Upper lobe of right lung (tissue), 1 donor: ENCODE measurements around the gene SHROOM3. TPM values are rescaled to one million over a fixed set of nuclear protein-coding genes. Genes with fewer than 3 reads are reported as not detected.

Experiments used
- ATAC-seq: fragments of 200-7000 bp; cut with Tn5 transposase; one replicate; pipeline ENCODE4 v1.9.1; 2020; ENCODE audit warnings: mild to moderate bottlenecking, moderate library complexity
- DNase-seq: peaks from one replicate; pipeline ENCODE4 v3.0.0-alpha.2; 2020
- H3K27ac ChIP-seq: fragments of 200-600 bp; one replicate; pipeline ENCODE4 v1.8.0; 2022
- H3K27me3 ChIP-seq: fragments of 200-600 bp; one replicate; pipeline ENCODE4 v1.8.0; 2022; ENCODE audit warnings: mild to moderate bottlenecking
- H3K36me3 ChIP-seq: fragments of 200-600 bp; one replicate; pipeline ENCODE4 v1.8.0; 2022
- H3K4me1 ChIP-seq: fragments of 200-600 bp; one replicate; pipeline ENCODE4 v1.8.0; 2022
- H3K4me3 ChIP-seq: fragments of 200-600 bp; one replicate; pipeline ENCODE4 v1.8.0; 2022; ENCODE audit warnings: mild to moderate bottlenecking
- H3K9me3 ChIP-seq: fragments of 200-600 bp; one replicate; pipeline ENCODE4 v1.8.0; 2022
- CTCF ChIP-seq: fragments of 200-600 bp; IDR thresholded peaks from one replicate; pipeline ENCODE4 v1.8.0; 2022; ENCODE audit warnings: antibody characterized with exemption
- intact Hi-C: fragments of 100-400 bp; cut with DNase I; formaldehyde crosslinking; loops from one replicate; pipeline ENCODE4 v1.11.0; 2022
- total RNA-seq: library from RNA; stranded (reverse); fragmentation: NEBNext Ultra II Directional; extraction: Animal tissue kit (Norgen Biotek cat#: 25700); gene quantifications from one replicate; pipeline ENCODE4 v1.2.1, GENCODE V29; 2021
- donor health status: DM: no; HTN: yes; CAD: no; lungs with severe emphysema.

SHROOM3 gene
- total RNA-seq, 1 donor from 2014 or later, result 73.3 TPM

- Histone ChIP-seq H3K4me3 (no peak overlapping the region), H3K27me3 (no peaks in the 10 kb centered on the region), H3K9me3 (peaks cover 10% of the 10 kb centered on the region), H3K36me3 (no peaks in the 10 kb centered on the region), H3K27ac (peak overlapping the region; percentile 12), H3K4me1 (no peaks in the 10 kb centered on the region)
- no peak for DNase-seq
- ATAC-seq, result no peak
- TF ChIP-seq CTCF, result no peak
- intact Hi-C loops, result no loop called here
These were observed 23.8 kb downstream of the SHROOM3 start for GRCh38 chr4:76458825-76459224.

- peak; percentile 66 for ATAC-seq
These were observed 24.3 kb downstream of the SHROOM3 start for GRCh38 chr4:76459291-76459723.

GRCh38 chr4:76463568-76463967, 28.5 kb downstream of the SHROOM3 start:
- Histone ChIP-seq H3K4me1 (no peaks in the 10 kb centered on the region), H3K9me3 (peaks cover 10% of the 10 kb centered on the region), H3K27ac (no peak overlapping the region), H3K27me3 (no peaks in the 10 kb centered on the region), H3K4me3 (no peak overlapping the region), H3K36me3 (no peaks in the 10 kb centered on the region)
- no peak for ATAC-seq
- DNase-seq, result no peak
- no peak for TF ChIP-seq CTCF
- intact Hi-C loops, result no loop called here

More at GRCh38 chr4:76459291-76459723, 24.3 kb downstream of the SHROOM3 start:
- Histone ChIP-seq H3K36me3 (no peaks in the 10 kb centered on the region), H3K27me3 (no peaks in the 10 kb centered on the region), H3K4me1 (no peaks in the 10 kb centered on the region), H3K4me3 (no peak overlapping the region), H3K9me3 (peaks cover 10% of the 10 kb centered on the region), H3K27ac (peak overlapping the region; percentile 12)
- TF ChIP-seq CTCF, result no peak
- no peak for DNase-seq
- intact Hi-C loops, result no loop called here

- intact Hi-C loops, result no loop called here
- ATAC-seq, result no peak
These were observed 35.0 kb downstream of the SHROOM3 start for GRCh38 chr4:76470064-76470463.

GRCh38 chr4:76470532-76470931, 35.5 kb downstream of the SHROOM3 start:
- Histone ChIP-seq H3K4me1 (no peaks in the 10 kb centered on the region), H3K9me3 (no peaks in the 10 kb centered on the region), H3K27me3 (no peaks in the 10 kb centered on the region), H3K4me3 (no peak overlapping the region), H3K27ac (no peak overlapping the region), H3K36me3 (no peaks in the 10 kb centered on the region)
- intact Hi-C loops, result no loop called here
- no peak for ATAC-seq
- DNase-seq, result no peak
- no peak for TF ChIP-seq CTCF

More at GRCh38 chr4:76470064-76470463, 35.0 kb downstream of the SHROOM3 start:
- Histone ChIP-seq H3K4me3 (no peak overlapping the region), H3K27me3 (no peaks in the 10 kb centered on the region), H3K4me1 (no peaks in the 10 kb centered on the region), H3K36me3 (no peaks in the 10 kb centered on the region), H3K27ac (no peak overlapping the region), H3K9me3 (no peaks in the 10 kb centered on the region)
- TF ChIP-seq CTCF, result no peak
- DNase-seq, result no peak

- no peak overlapping the region for H3K4me3 ChIP-seq
- DNase-seq, result no peak
- intact Hi-C loops, result no loop called here
- TF ChIP-seq CTCF, result no peak
- H3K4me1 ChIP-seq, result no peaks in the 10 kb centered on the region
- H3K27me3 ChIP-seq, result no peaks in the 10 kb centered on the region
- no peaks in the 10 kb centered on the region for H3K9me3 ChIP-seq
- no peaks in the 10 kb centered on the region for H3K36me3 ChIP-seq
- H3K27ac ChIP-seq, result no peak overlapping the region
- no peak for ATAC-seq
These were observed 41.5 kb downstream of the SHROOM3 start for GRCh38 chr4:76476571-76476970.
